HepG2 (cell line): ENCODE results near the gene CMIP. TPM values are rescaled to one million over a fixed set of nuclear protein-coding genes. Genes with fewer than 3 reads are reported as not detected.

Experiments used
- ADNP ChIP-seq: sonication (generic); formaldehyde crosslinking; IDR thresholded peaks from 2 replicates; pipeline ENCODE4 v1.4.0; 2020; ENCODE audit warnings: missing genetic modification reagents
- AHDC1 ChIP-seq: sonication (generic); formaldehyde crosslinking; IDR thresholded peaks from 2 replicates; pipeline ENCODE4 v1.5.1; 2020; ENCODE audit warnings: mild to moderate bottlenecking, missing genetic modification reagents, borderline replicate concordance
- FOXO1 ChIP-seq: sonication (generic); formaldehyde crosslinking; IDR thresholded peaks from 2 replicates; pipeline ENCODE4 v1.4.0; 2020; ENCODE audit warnings: missing genetic modification reagents
- FOXP4 ChIP-seq: sonication (generic); formaldehyde crosslinking; IDR thresholded peaks from 2 replicates; pipeline ENCODE4 v1.4.0; 2020; ENCODE audit warnings: missing genetic modification reagents
- KDM2A ChIP-seq: sonication (generic); formaldehyde crosslinking; IDR thresholded peaks from 2 replicates; pipeline ENCODE4 v1.4.0; 2020; ENCODE audit warnings: low read depth, missing genetic modification reagents, borderline replicate concordance
- KDM5B ChIP-seq: sonication (generic); formaldehyde crosslinking; IDR thresholded peaks from 2 replicates; pipeline ENCODE4 v1.4.0; 2020; ENCODE audit warnings: missing genetic modification reagents, mild to moderate bottlenecking, borderline replicate concordance
- PLRG1 ChIP-seq: fragments of 450-650 bp; conservative IDR thresholded peaks from 2 replicates; pipeline ENCODE4 v1.6.1; 2016
- POGZ ChIP-seq: sonication (generic); formaldehyde crosslinking; IDR thresholded peaks from 2 replicates; pipeline ENCODE4 v1.4.0; 2020; ENCODE audit warnings: mild to moderate bottlenecking, missing genetic modification reagents
- REPIN1 ChIP-seq: sonication (generic); formaldehyde crosslinking; IDR thresholded peaks from 2 replicates; pipeline ENCODE4 v1.8.0; 2022; ENCODE audit warnings: missing genetic modification reagents, low read depth, mild to moderate bottlenecking, borderline replicate concordance
- TBL1XR1 ChIP-seq: fragments of 150-350 bp; IDR thresholded peaks from 2 replicates; pipeline ENCODE4 v1.6.1; 2014; ENCODE audit warnings: borderline replicate concordance, low read length; ENCODE audit not compliant: partially characterized antibody
- THAP11 ChIP-seq: IDR thresholded peaks from 2 replicates; pipeline ENCODE4 v1.6.1; 2016; ENCODE audit warnings: missing biosample characterization, missing genetic modification reagents
- ZFP91 ChIP-seq: sonication (generic); formaldehyde crosslinking; IDR thresholded peaks from 2 replicates; pipeline ENCODE4 v1.9.0; 2022; ENCODE audit warnings: missing genetic modification reagents, mild to moderate bottlenecking, borderline replicate concordance
- ZNF362 ChIP-seq: sonication (generic); formaldehyde crosslinking; IDR thresholded peaks from 2 replicates; pipeline ENCODE4 v1.4.0; 2020; ENCODE audit warnings: missing genetic modification reagents, mild to moderate bottlenecking, borderline replicate concordance
- ZNF543 ChIP-seq: sonication (generic); formaldehyde crosslinking; IDR thresholded peaks from 2 replicates; pipeline ENCODE4 v1.4.0; 2020; ENCODE audit warnings: mild to moderate bottlenecking, missing genetic modification reagents
- ZNF616 ChIP-seq: sonication (generic); formaldehyde crosslinking; IDR thresholded peaks from 2 replicates; pipeline ENCODE4 v1.5.0; 2020; ENCODE audit warnings: low read depth, mild to moderate bottlenecking, missing genetic modification reagents
- ZNF672 ChIP-seq: sonication (generic); formaldehyde crosslinking; IDR thresholded peaks from 2 replicates; pipeline ENCODE4 v1.8.1; 2022; ENCODE audit warnings: missing genetic modification reagents
- ZNF781 ChIP-seq: sonication (generic); formaldehyde crosslinking; IDR thresholded peaks from 2 replicates; pipeline ENCODE4 v1.5.1; 2020; ENCODE audit warnings: borderline replicate concordance, mild to moderate bottlenecking, missing genetic modification reagents; ENCODE audit errors: not compliant biosample characterization
- polyA plus RNA-seq, 8 experiments: library from polyadenylated mRNA; depleted of rRNA in 3 of 8; stranded (reverse) in 7 of 8; unstranded in 1 of 8; fragments of >200 nt; fragmentation: Illumina TruSeq in 4 of 8; extraction: Trizol in 4 of 8; gene quantifications; 2 replicates each; pipeline versions ENCODE4 v1.2.1 to v1.2.3, GENCODE V29; 2011 to 2016; ENCODE audit warnings: low read depth in 4 of 8, missing spikeins in 1 of 8, mixed read lengths in 1 of 8; ENCODE audit not compliant: insufficient read depth in 1 of 8
- total RNA-seq, 5 experiments: library from RNA; depleted of rRNA; stranded (reverse); fragments of >200 nt; fragmentation: Illumina TruSeq; extraction: Trizol; gene quantifications; 2 replicates each; pipeline ENCODE4 v1.2.3, GENCODE V29; 2016; ENCODE audit warnings: low read depth in 1 of 5

CMIP gene
- total and polyA plus RNA-seq, 2 of the 13 experiments (the other 11 are each of a cell fraction or from before 2014, with no cell fraction given), result 10.9 to 18.1 TPM

- TF ChIP-seq THAP11 (CRISPR knock-in tag) (peak; percentile 79), AHDC1 (CRISPR knock-in tag) (peak; percentile 87; the same call in 1 of the 2 replicates), FOXP4 (peak; percentile 97), FOXO1 (CRISPR knock-in tag) (peak; percentile 97), ZFP91 (CRISPR knock-in tag) (peak; percentile 91; the same call in 1 of the 2 replicates), ZNF781 (CRISPR knock-in tag) (no peak), PLRG1 (no peak), ADNP (CRISPR knock-in tag) (peak; percentile 66; the same call in 1 of the 2 replicates), POGZ (CRISPR knock-in tag) (peak; percentile 90), ZNF672 (CRISPR knock-in tag) (0 out of 2 replicates have a peak, but pooled peaks have one; percentile 57), ZNF616 (CRISPR knock-in tag) (no peak), REPIN1 (CRISPR knock-in tag) (peak; percentile 98), ZNF543 (peak; percentile 92), KDM2A (CRISPR knock-in tag) (peak; percentile 87), ZNF362 (CRISPR knock-in tag) (peak; percentile 59; the same call in 1 of the 2 replicates), KDM5B (CRISPR knock-in tag) (peak; percentile 83), TBL1XR1 (peak; percentile 83)
These were observed 7.4 kb downstream of the CMIP start (continued) for GRCh38 chr16:81451753-81452680.
